Measurements from ENCODE around the gene NIP7.

The NIP7 gene

GRCh38 chr16:69318911-69319289, 20.7 kb upstream of the NIP7 start:
- DNase-seq (ENCODE audit: low read depth in 2 of 2) = no peak

GRCh38 chr16:69319381-69319780, 20.2 kb upstream of the NIP7 start:
- DNase-seq (ENCODE audit: low read depth in 2 of 2) = no peak

GRCh38 chr16:69319826-69320739, 19.5 kb upstream of the NIP7 start:
- no peak for DNase-seq (ENCODE audit: low read depth in 2 of 2)

GRCh38 chr16:69320740-69321073, 18.9 kb upstream of the NIP7 start:
- no peak for DNase-seq (ENCODE audit: low read depth in 2 of 2)

GRCh38 chr16:69321080-69321479, 18.5 kb upstream of the NIP7 start:
- DNase-seq (ENCODE audit: low read depth in 2 of 2) = no peak

- no peak for DNase-seq (ENCODE audit: low read depth in 2 of 2)
These were observed 17.2 kb upstream of the NIP7 start for GRCh38 chr16:69322343-69322742.

- DNase-seq (ENCODE audit: low read depth in 2 of 2) = no peak
These were observed 16.2 kb upstream of the NIP7 start for GRCh38 chr16:69323415-69323814.

GRCh38 chr16:69324013-69324531, 15.5 kb upstream of the NIP7 start:
- no peak for DNase-seq (ENCODE audit: low read depth in 2 of 2)

- DNase-seq (ENCODE audit: low read depth in 2 of 2) = no peak
These were observed 14.9 kb upstream of the NIP7 start for GRCh38 chr16:69324585-69325253.

- no peak for DNase-seq (ENCODE audit: low read depth in 2 of 2)
These were observed 13.8 kb upstream of the NIP7 start for GRCh38 chr16:69325784-69326171.

- no peak for DNase-seq (ENCODE audit: low read depth in 2 of 2)
These were observed 13.2 kb upstream of the NIP7 start for GRCh38 chr16:69326172-69326873.

- DNase-seq (ENCODE audit: low read depth in 2 of 2) = no peak
These were observed 11.8 kb upstream of the NIP7 start for GRCh38 chr16:69327585-69328310.

- DNase-seq (ENCODE audit: low read depth in 2 of 2) = no peak
These were observed 10.7 kb upstream of the NIP7 start for GRCh38 chr16:69328854-69329316.

- no peak for DNase-seq (ENCODE audit: low read depth in 2 of 2)
These were observed 9.9 kb upstream of the NIP7 start for GRCh38 chr16:69329369-69330285.

GRCh38 chr16:69330286-69331109, 9.1 kb upstream of the NIP7 start, which contains the start of gene PDF:
Gene PDF, minus strand, starts transcription at chr16:69330588. Its CDS starts 18 bp downstream, at chr16:69330570.
- peak; percentile 66 to 73 for DNase-seq (ENCODE audit: low read depth in 2 of 2)

- no peak for DNase-seq (ENCODE audit: low read depth in 2 of 2)
These were observed 4.9 kb upstream of the NIP7 start for GRCh38 chr16:69334696-69335095.

GRCh38 chr16:69338557-69339288, 849 bp upstream of the NIP7 start:
- DNase-seq (ENCODE audit: low read depth in 2 of 2) = no peak

GRCh38 chr16:69340095-69340644, 598 bp downstream of the NIP7 start:
- no peak for DNase-seq (ENCODE audit: low read depth in 2 of 2)

- DNase-seq (ENCODE audit: low read depth in 2 of 2) = no peak
These were observed 4.6 kb downstream of the NIP7 start for GRCh38 chr16:69344171-69344570.

Data from activated CD8-positive, alpha-beta memory T cell treated with anti-CD3 and anti-CD28 coated beads for 4 hours (primary cell).